Suppressor macrophage (primary cell): ENCODE results near the gene GIT2.

Experiments
- DNase-seq, 4 experiments: peaks; one replicate each; pipeline ENCODE4 v3.0.0-alpha.2; 2020 to 2022

GIT2 gene

GRCh38 chr12:109888179-109889020, 107.8 kb downstream of the GIT2 start:
- peak; percentile 74 to 88 (median 80) for DNase-seq

GRCh38 chr12:109885616-109886015, 110.6 kb downstream of the GIT2 start:
- DNase-seq: no peak

GRCh38 chr12:109883461-109883860, 112.7 kb downstream of the GIT2 start:
- no peak for DNase-seq

GRCh38 chr12:109881752-109882151, 114.4 kb downstream of the GIT2 start:
- DNase-seq: no peak

- DNase-seq: no peak
Observed at GRCh38 chr12:109880938-109881337, 115.2 kb downstream of the GIT2 start.

- DNase-seq: peak; percentile 94 to 98 (median 96)
Observed at GRCh38 chr12:109880043-109880931, 115.9 kb downstream of the GIT2 start, which contains the start of gene GLTP. TSS of gene GLTP (minus strand) at chr12:109880541. CDS start at chr12:109880374, 167 bp downstream.
